GM21723 (cell line): ENCODE measurements around the gene ZNF408.

Source experiments
- ATAC-seq: cut with Tn5 transposase; IDR thresholded peaks from one replicate; pipeline ENCODE4 v1.9.1; 2021; ENCODE audit warnings: mild to moderate bottlenecking, moderate library complexity; ENCODE audit not compliant: unreplicated experiment

Gene ZNF408

GRCh38 chr11:46675949-46676348, 24.9 kb upstream of the ZNF408 start:
- ATAC-seq, result no peak

GRCh38 chr11:46676436-46677158, 24.2 kb upstream of the ZNF408 start:
- ATAC-seq, result no peak

GRCh38 chr11:46677169-46677568, 23.7 kb upstream of the ZNF408 start:
- ATAC-seq, result no peak

- ATAC-seq, result no peak
Measured at GRCh38 chr11:46677991-46678740, 22.7 kb upstream of the ZNF408 start.

- no peak for ATAC-seq
Measured at GRCh38 chr11:46678741-46679130, 22.1 kb upstream of the ZNF408 start.

- no peak for ATAC-seq
Measured at GRCh38 chr11:46679241-46680163, 21.3 kb upstream of the ZNF408 start.

GRCh38 chr11:46680164-46680760, 20.6 kb upstream of the ZNF408 start:
- no peak for ATAC-seq

GRCh38 chr11:46680815-46681214, 20.0 kb upstream of the ZNF408 start:
- ATAC-seq, result no peak

GRCh38 chr11:46681814-46682213, 19.0 kb upstream of the ZNF408 start:
- no peak for ATAC-seq

GRCh38 chr11:46682773-46683752, 17.8 kb upstream of the ZNF408 start:
- no peak for ATAC-seq

- no peak for ATAC-seq
Measured at GRCh38 chr11:46684367-46684766, 16.5 kb upstream of the ZNF408 start.

- ATAC-seq, result no peak
Measured at GRCh38 chr11:46686886-46687795, 13.7 kb upstream of the ZNF408 start.

- no peak for ATAC-seq
Measured at GRCh38 chr11:46690702-46691101, 10.1 kb upstream of the ZNF408 start.

- ATAC-seq, result no peak
Measured at GRCh38 chr11:46692450-46692849, 8.4 kb upstream of the ZNF408 start.

- ATAC-seq, result no peak
Measured at GRCh38 chr11:46693597-46694012, 7.2 kb upstream of the ZNF408 start.

- ATAC-seq, result no peak
Measured at GRCh38 chr11:46694072-46694471, 6.8 kb upstream of the ZNF408 start.

GRCh38 chr11:46694607-46695006, 6.2 kb upstream of the ZNF408 start:
- no peak for ATAC-seq

GRCh38 chr11:46695345-46696211, 5.3 kb upstream of the ZNF408 start:
- no peak for ATAC-seq
